Endothelial cell of umbilical vein (primary cell): Measurements from ENCODE around the gene TCERG1L.

Source experiments
- CTCF ChIP-seq, 2 donors: IDR thresholded peaks; 1 replicate in 1 of 2; 2 replicates in 1 of 2; pipeline ENCODE4 v1.5.1; 2011; ENCODE audit warnings: low read length in 2 of 2, mild to moderate bottlenecking in 2 of 2, moderate library complexity in 2 of 2, control low read depth in 1 of 2, inconsistent platforms in 1 of 2, low read depth in 1 of 2; ENCODE audit not compliant: insufficient read depth in 1 of 2; ENCODE audit errors: extremely low read depth in 1 of 2
- EZH2 ChIP-seq: IDR thresholded peaks from 2 replicates; pipeline ENCODE4 v1.6.1; 2012; ENCODE audit warnings: borderline replicate concordance, low read depth, mild to moderate bottlenecking, moderate library complexity, low read length, inconsistent platforms; ENCODE audit not compliant: severe bottlenecking
- FOS ChIP-seq: IDR thresholded peaks from 2 replicates; pipeline ENCODE4 v1.6.1; 2011; ENCODE audit warnings: mild to moderate bottlenecking, low read length, moderate library complexity, borderline replicate concordance; ENCODE audit not compliant: insufficient read depth
- JUN ChIP-seq: IDR thresholded peaks from 2 replicates; pipeline ENCODE4 v1.6.1; 2011; ENCODE audit warnings: borderline replicate concordance, low read depth; ENCODE audit not compliant: insufficient read length, insufficient read depth
- POLR2A ChIP-seq: IDR thresholded peaks from 2 replicates; pipeline ENCODE4 v1.6.1; 2012; ENCODE audit warnings: low read depth, mild to moderate bottlenecking, control low read depth, low read length
- POLR2AphosphoS5 ChIP-seq: IDR thresholded peaks from 2 replicates; pipeline ENCODE4 v1.6.1; 2012; ENCODE audit warnings: low read depth, mild to moderate bottlenecking, control low read depth, low read length, moderate library complexity; ENCODE audit not compliant: insufficient read depth
- TF ChIP-seq, protein P1 (sequence below): IDR thresholded peaks from 2 replicates; pipeline ENCODE4 v1.6.1; 2011; ENCODE audit not compliant: insufficient read depth, insufficient read length

DNA sequence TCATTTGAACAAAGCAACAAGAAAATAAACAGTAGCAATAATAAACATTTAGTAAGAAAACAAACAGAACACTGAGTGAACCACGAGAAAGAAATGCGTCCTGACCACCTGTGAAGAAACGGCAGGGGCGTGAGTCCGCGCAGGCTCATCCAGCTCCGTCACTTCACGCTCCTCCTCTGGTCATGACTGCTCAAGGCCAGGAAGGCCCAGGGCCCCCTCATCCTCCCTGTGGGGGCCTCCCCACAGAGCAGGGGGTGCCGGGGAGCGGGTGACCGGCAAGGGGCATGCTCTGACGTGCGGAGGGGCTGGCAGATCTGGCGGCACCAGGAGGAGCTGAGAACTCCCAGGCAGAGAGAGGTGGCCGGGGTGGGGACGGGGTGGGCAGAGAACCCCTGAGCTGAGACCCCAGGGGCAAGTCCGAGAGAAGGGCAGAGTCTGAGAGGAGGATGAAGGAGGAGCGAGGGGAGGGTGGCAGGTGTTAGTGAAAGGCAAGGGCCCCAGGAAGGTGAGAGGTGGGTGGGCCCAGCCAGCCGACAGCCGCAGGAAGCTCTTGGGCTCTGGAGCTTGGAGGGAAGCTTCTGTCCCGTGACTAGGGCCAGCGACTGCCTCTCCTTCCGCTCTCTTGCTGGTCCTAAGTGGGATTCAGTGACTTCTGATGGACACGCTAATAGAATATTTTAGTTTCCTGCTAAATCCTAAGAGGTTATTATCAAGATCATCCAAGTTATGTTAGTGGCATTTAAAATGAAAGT, 223.9 kb downstream of the TCERG1L start:
- TF ChIP-seq EZH2 (no peak), POLR2A (no peak), CTCF (IDR thresholded peaks at IDR 0.05; ENCODE audit: extremely low read depth in 1 of 2, insufficient read depth in 1 of 2, low read depth in 1 of 2, low read length in 2 of 2) (no peak), POLR2AphosphoS5 (no peak), FOS (no peak), JUN (no peak)
- TF ChIP-seq, protein P1, sequence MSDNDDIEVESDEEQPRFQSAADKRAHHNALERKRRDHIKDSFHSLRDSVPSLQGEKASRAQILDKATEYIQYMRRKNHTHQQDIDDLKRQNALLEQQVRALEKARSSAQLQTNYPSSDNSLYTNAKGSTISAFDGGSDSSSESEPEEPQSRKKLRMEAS: no peak
